ENCODE data around the gene TMED1. TPM values are rescaled to one million over a fixed set of nuclear protein-coding genes. Genes with fewer than 3 reads are reported as not detected.
"Not testable (repeated sequence)": the region's sequence is repeated elsewhere in the genome, so short reads cannot be mapped to it uniquely, and the experiment has no call there.

The TMED1 gene
- total and polyA plus RNA-seq, 7 experiments from 2014 or later, result 7.6 to 21.7 (median 11.4) TPM

DNA sequence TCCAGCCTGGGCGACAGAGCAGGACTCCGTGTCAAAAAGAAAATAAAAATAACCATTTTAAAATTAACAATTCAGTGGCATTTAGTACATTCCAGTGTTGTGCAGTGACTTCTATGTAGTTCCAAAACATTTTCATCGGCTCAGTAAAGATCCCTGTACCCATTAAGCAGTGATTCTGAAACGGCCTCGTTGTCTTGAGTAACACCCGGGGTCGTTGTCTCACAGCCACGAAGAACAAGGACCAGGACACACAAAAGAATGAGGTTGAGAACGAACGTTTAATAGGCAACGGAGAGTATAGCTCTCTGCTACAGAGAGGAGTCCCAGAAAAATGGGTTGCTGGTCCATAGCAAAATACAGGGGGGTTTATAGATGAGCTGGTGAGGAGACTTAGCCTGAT is 2.4 kb upstream of the TMED1 start:
- no peak for ATAC-seq
- DNase-seq, result no peak
- Mint-ChIP-seq H3K9me3 (peaks cover 0 to 11% (median 6%) of the 10 kb centered on the region in 11 donors), H3K4me1 (peaks cover 12 to 20% (median 15%) of the 10 kb centered on the region in 7 donors), H3K27me3 (no peaks in the 10 kb centered on the region), H3K27ac (peak overlapping the region in 1 of 9 donors; percentile 28), H3K4me3 (no peak overlapping the region), H3K36me3 (peaks cover 0 to 13% (median 4%) of the 10 kb centered on the region in 5 donors)
- intact Hi-C loops (cut with micrococcal nuclease), result loop anchor here in 1 of 2 donors (5.0 kb wide), 1 partner anchor 1021 kb away; the partner anchor contains the start of gene FBXL12
- peaks cover 0 to 5% (median 0%) of the 10 kb centered on the region in 3 experiments for H3K36me3 ChIP-seq (ENCODE audit: control insufficient read depth in 2 of 3, insufficient read depth in 3 of 3, low read length in 3 of 3)
- H3K27ac ChIP-seq (ENCODE audit: low read depth, low read length), result no peak overlapping the region
- POLR2A ChIA-PET, result interaction anchor here (1.3 kb wide), 1 partner anchor 26 kb away, joined by 4 read pairs; no protein-coding TSS in a partner anchor
- CTCF ChIA-PET, result no interaction called here
- peaks cover 0 to 6% (median 0%) of the 10 kb centered on the region in 3 experiments for H3K9me3 ChIP-seq (ENCODE audit: control insufficient read depth in 2 of 3, low read length in 3 of 3)
- H3K27me3 ChIP-seq (ENCODE audit: control insufficient read depth in 2 of 2, insufficient read depth in 2 of 2, low read length in 2 of 2), result no peaks in the 10 kb centered on the region
- peaks cover 8 to 13% of the 10 kb centered on the region in 2 donors for H3K4me1 ChIP-seq (ENCODE audit: control insufficient read depth in 2 of 2, insufficient read depth in 2 of 2, low read length in 2 of 2)
- no peak overlapping the region for H3K4me3 ChIP-seq (ENCODE audit: low read length)

DNA sequence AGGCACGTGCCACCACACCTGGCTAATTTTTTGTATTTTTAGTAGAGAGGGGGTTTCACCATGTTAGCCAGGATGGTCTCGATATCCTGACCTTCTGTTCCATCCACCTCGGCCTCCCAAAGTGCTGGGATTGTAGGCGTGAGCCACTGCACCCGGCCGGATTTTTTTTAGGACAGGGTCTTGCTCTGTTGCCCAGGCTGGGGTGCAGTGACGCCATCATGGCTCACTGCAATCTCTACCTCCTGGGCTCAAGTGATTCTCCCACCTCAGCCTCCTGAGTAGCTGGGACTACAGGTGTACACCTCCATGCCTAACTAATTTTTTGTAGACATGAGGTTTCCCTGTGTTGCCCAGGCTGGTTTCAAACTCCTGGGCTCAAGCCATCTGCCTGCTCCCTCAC is 1.6 kb upstream of the TMED1 start:
- not testable (repeated sequence) for DNase-seq; H3K4me3 ChIP-seq (ENCODE audit: low read length); H3K27ac ChIP-seq (ENCODE audit: low read depth, low read length); H3K9me3 ChIP-seq (ENCODE audit: control insufficient read depth in 2 of 3, low read length in 3 of 3); ATAC-seq; H3K27me3 ChIP-seq (ENCODE audit: control insufficient read depth in 2 of 2, insufficient read depth in 2 of 2, low read length in 2 of 2); H3K27me3 Mint-ChIP-seq
- H3K9me3 Mint-ChIP-seq, result peaks cover 0 to 11% (median 6%) of the 10 kb centered on the region in 11 donors
- intact Hi-C loops (cut with micrococcal nuclease), result loop anchor here in 1 of 2 donors (2.0 to 5.0 kb wide), 3 partner anchors 537 to 1899 kb away; partner anchors contain the start of genes FBXL12, GET3 and SWSAP1
- H3K36me3 Mint-ChIP-seq, result peaks cover 0 to 16% (median 5%) of the 10 kb centered on the region in 5 donors
- H3K4me1 Mint-ChIP-seq, result peaks cover 12 to 20% (median 15%) of the 10 kb centered on the region in 7 donors
- Histone ChIP-seq H3K4me1 (ENCODE audit: control insufficient read depth in 2 of 2, insufficient read depth in 2 of 2, low read length in 2 of 2) (peaks cover 8 to 13% of the 10 kb centered on the region in 2 donors), H3K36me3 (ENCODE audit: control insufficient read depth in 2 of 3, insufficient read depth in 3 of 3, low read length in 3 of 3) (peaks cover 0 to 12% (median 0%) of the 10 kb centered on the region in 3 experiments)
- POLR2A ChIA-PET, result interaction anchor here (1.3 kb wide), 2 partner anchors 26 to 28 kb away, joined by 4 read pairs; no protein-coding TSS in a partner anchor
- H3K4me3 Mint-ChIP-seq, result peak overlapping the region in 1 of 10 donors; percentile 18
- H3K27ac Mint-ChIP-seq, result peak overlapping the region in 1 of 9 donors; percentile 26
- CTCF ChIA-PET, result interaction anchor here (1.0 to 2.6 kb wide), 2 partner anchors 18 to 26 kb away, joined by 4 to 15 read pairs; no protein-coding TSS in a partner anchor

DNA sequence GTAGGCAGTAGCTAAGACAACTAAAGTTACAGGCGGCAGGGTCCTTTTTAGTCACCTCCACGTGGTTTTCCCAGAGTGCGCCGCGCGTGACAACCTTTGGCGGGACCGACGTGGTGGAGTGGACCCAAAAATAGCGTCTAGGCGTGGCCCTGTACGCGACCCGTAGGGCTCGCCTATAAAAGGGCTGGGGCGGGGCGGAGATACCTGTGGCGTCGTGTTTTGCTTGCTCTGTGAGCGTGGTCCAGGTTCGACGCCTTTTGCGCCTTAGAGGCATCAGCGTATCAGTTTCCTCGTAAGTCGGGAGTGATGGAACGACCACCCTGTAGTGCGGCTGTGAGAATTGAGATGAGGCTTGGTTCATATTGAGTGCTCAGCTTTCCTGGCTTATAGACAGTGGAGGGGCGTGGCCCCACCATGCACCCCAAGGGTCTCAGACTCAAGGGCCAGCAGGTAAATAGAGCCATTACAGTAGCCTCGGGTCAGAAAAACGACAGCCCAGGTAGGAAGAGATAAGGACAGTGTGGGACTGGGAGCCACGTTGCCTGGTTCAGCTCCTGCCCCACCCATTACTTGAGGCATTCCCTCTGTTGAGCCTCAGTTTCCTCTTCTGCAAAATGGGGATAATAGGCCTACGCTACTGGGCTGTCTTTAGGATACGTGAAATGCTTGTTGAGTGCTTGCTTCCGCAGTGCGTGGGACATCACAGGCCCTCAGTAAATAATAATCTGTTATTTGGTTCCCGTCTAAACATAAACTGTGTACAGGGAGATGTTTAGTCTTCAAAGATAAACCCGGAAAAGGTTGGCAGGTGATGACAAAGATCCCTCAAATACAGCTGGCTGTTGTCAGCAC is 693 bp upstream of the TMED1 start:
- H3K27me3 ChIP-seq (ENCODE audit: control insufficient read depth in 2 of 2, insufficient read depth in 2 of 2, low read length in 2 of 2), result no peaks in the 10 kb centered on the region
- peaks cover 0 to 6% (median 0%) of the 10 kb centered on the region in 3 experiments for H3K9me3 ChIP-seq (ENCODE audit: control insufficient read depth in 2 of 3, low read length in 3 of 3)
- H3K4me1 Mint-ChIP-seq, result peaks cover 12 to 20% (median 15%) of the 10 kb centered on the region in 7 donors
- ATAC-seq, result peak; percentile 51
- ChIA-PET CTCF (interaction anchor here (0.6 to 2.6 kb wide), 7 partner anchors 16 to 1012 kb away, joined by 3 to 15 read pairs (median 4); partner anchors contain the start of gene DNM2), POLR2A (interaction anchor here (0.6 to 2.0 kb wide), 14 partner anchors 10 to 285 kb away, joined by 3 to 21 read pairs (median 5); partner anchors contain the start of genes CARM1, DNM2 and QTRT1)
- intact Hi-C loops (cut with micrococcal nuclease), result loop anchor here (1.0 to 5.0 kb wide), 12 partner anchors 28 to 1900 kb away; partner anchors contain the start of genes CARM1 (in 2 of the 2), FBXL12 (in 1 of the 2), GET3 (in 1 of the 2) and SWSAP1 (in 1 of the 2)
- H3K9me3 Mint-ChIP-seq, result peaks cover 0 to 11% (median 6%) of the 10 kb centered on the region in 11 donors
- peaks cover 0 to 21% (median 0%) of the 10 kb centered on the region in 3 experiments for H3K36me3 ChIP-seq (ENCODE audit: control insufficient read depth in 2 of 3, insufficient read depth in 3 of 3, low read length in 3 of 3)
- H3K4me1 ChIP-seq (ENCODE audit: control insufficient read depth in 2 of 2, insufficient read depth in 2 of 2, low read length in 2 of 2), result peaks cover 8 to 13% of the 10 kb centered on the region in 2 donors
- peak in 2 of 9 donors; percentile 76 to 85 for DNase-seq
- peak overlapping the region; percentile 82 to 99 (median 96) for H3K4me3 Mint-ChIP-seq
- H3K27ac ChIP-seq (ENCODE audit: low read depth, low read length), result peak overlapping the region; percentile 93
- H3K27ac Mint-ChIP-seq, result peak overlapping the region; percentile 98 to 100 (median 99)
- no peaks in the 10 kb centered on the region for H3K27me3 Mint-ChIP-seq
- H3K36me3 Mint-ChIP-seq, result peaks cover 0 to 16% (median 5%) of the 10 kb centered on the region in 5 donors
- H3K4me3 ChIP-seq (ENCODE audit: low read length), result peak overlapping the region; percentile 98

DNA sequence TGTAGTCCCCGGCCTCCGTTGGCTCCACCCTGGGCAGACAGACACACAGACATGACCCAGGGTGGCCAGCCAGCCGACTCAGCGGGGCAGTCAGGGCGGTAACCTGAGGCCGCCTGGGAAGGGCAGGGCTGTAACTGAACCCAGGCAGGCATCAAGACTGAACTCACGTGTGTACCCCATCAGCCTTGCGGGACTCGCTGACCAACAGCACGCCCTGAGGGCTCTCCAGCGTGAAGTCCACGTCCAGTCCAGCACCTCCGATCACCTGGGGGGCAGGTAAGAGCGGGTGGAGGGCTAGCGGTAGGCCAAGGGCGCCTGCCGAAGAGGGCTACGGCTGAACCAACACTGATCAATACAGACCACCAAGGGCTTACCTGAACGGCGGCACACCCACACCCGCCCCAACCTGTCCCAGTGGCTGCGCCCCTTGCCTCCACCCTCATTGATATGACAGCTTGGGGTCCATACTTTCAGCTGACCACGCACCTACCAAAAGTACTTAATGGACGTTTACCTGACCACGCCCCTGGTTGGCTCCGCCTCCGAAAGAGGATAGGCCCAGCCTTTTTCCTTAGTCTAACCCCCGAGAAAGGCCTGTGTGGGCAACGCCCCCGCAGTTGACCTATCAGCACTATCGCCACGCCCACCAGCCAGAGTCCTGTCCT is 791 bp downstream of the TMED1 start:
- peaks cover 0 to 6% (median 0%) of the 10 kb centered on the region in 3 experiments for H3K9me3 ChIP-seq (ENCODE audit: control insufficient read depth in 2 of 3, low read length in 3 of 3)
- Mint-ChIP-seq H3K27ac (peak overlapping the region; percentile 98 to 100 (median 99)), H3K9me3 (peaks cover 0 to 11% (median 6%) of the 10 kb centered on the region in 11 donors), H3K4me1 (peaks cover 12 to 20% (median 15%) of the 10 kb centered on the region in 7 donors), H3K27me3 (no peaks in the 10 kb centered on the region), H3K36me3 (peaks cover 0 to 17% (median 5%) of the 10 kb centered on the region in 5 donors), H3K4me3 (peak overlapping the region; percentile 82 to 99 (median 96))
- intact Hi-C loops (cut with micrococcal nuclease), result loop anchor here (2.0 to 5.0 kb wide), 3 partner anchors 266 to 1018 kb away; partner anchors contain the start of genes CDKN2D (in 1 of the 2) and FBXL12 (in 1 of the 2)
- H3K27ac ChIP-seq (ENCODE audit: low read depth, low read length), result peak overlapping the region; percentile 93
- peak overlapping the region; percentile 98 for H3K4me3 ChIP-seq (ENCODE audit: low read length)
- H3K36me3 ChIP-seq (ENCODE audit: control insufficient read depth in 2 of 3, insufficient read depth in 3 of 3, low read length in 3 of 3), result peaks cover 0 to 36% (median 0%) of the 10 kb centered on the region in 3 experiments
- H3K4me1 ChIP-seq (ENCODE audit: control insufficient read depth in 2 of 2, insufficient read depth in 2 of 2, low read length in 2 of 2), result peaks cover 8 to 13% of the 10 kb centered on the region in 2 donors
- ATAC-seq (no peak), DNase-seq (no peak)
- no peaks in the 10 kb centered on the region for H3K27me3 ChIP-seq (ENCODE audit: control insufficient read depth in 2 of 2, insufficient read depth in 2 of 2, low read length in 2 of 2)
- CTCF ChIA-PET, result interaction anchor here (0.7 to 2.6 kb wide), 2 partner anchors 29 to 34 kb away, joined by 4 to 15 read pairs; no protein-coding TSS in a partner anchor
- POLR2A ChIA-PET, result interaction anchor here (0.6 to 2.0 kb wide), 12 partner anchors 11 to 540 kb away, joined by 3 to 21 read pairs (median 4); partner anchors contain the start of genes CARM1, DNM2 and SMARCA4

DNA sequence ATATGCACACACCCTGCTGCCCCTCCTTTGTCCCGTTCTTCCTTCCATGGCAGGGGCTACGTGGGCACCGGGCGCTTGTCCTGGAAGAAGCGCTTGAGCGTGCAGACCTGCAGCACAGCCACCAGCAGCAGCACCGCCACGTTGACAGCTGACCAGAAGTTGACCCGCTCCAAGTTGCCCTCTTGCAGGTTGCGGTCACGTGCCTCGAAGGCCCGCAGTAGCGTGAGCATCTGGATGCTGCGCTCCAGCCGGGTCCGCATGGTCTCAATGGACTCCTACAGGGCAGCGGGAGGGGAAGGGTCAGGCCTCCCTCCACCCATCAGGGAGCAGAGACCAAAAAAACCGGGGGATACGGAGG is 3.1 kb downstream of the TMED1 start:
- POLR2A ChIA-PET, result no interaction called here
- ATAC-seq (no peak), DNase-seq (no peak)
- Histone ChIP-seq H3K27me3 (ENCODE audit: control insufficient read depth in 2 of 2, insufficient read depth in 2 of 2, low read length in 2 of 2) (no peaks in the 10 kb centered on the region), H3K36me3 (ENCODE audit: control insufficient read depth in 2 of 3, insufficient read depth in 3 of 3, low read length in 3 of 3) (peaks cover 0 to 55% (median 0%) of the 10 kb centered on the region in 3 experiments), H3K9me3 (ENCODE audit: control insufficient read depth in 2 of 3, low read length in 3 of 3) (peaks cover 0 to 6% (median 0%) of the 10 kb centered on the region in 3 experiments), H3K4me1 (ENCODE audit: control insufficient read depth in 2 of 2, insufficient read depth in 2 of 2, low read length in 2 of 2) (peaks cover 8 to 13% of the 10 kb centered on the region in 2 donors), H3K27ac (ENCODE audit: low read depth, low read length) (no peak overlapping the region), H3K4me3 (ENCODE audit: low read length) (no peak overlapping the region)
- peaks cover 10 to 22% (median 15%) of the 10 kb centered on the region in 7 donors for H3K4me1 Mint-ChIP-seq
- peaks cover 0 to 10% (median 5%) of the 10 kb centered on the region in 11 donors for H3K9me3 Mint-ChIP-seq
- H3K27ac Mint-ChIP-seq, result peak overlapping the region in 3 of 9 donors; percentile 14 to 72 (median 36)
- intact Hi-C loops (cut with micrococcal nuclease), result no loop called here
- H3K27me3 Mint-ChIP-seq, result no peaks in the 10 kb centered on the region
- H3K4me3 Mint-ChIP-seq, result no peak overlapping the region
- H3K36me3 Mint-ChIP-seq, result peaks cover 0 to 19% (median 5%) of the 10 kb centered on the region in 5 donors
- CTCF ChIA-PET, result interaction anchor here (0.6 kb wide), 1 partner anchor 30 kb away, joined by 4 read pairs; no protein-coding TSS in a partner anchor

Data from naive thymus-derived CD4-positive, alpha-beta T cell (primary cell).